IPS-11a (cell line): ENCODE measurements around the gene WFDC10A.
"Not testable (repeated sequence)": the region's sequence is repeated elsewhere in the genome, so short reads cannot be mapped to it uniquely, and the experiment has no call there.

ENCODE experiments used
- H3K4me3 ChIP-seq: one replicate; pipeline ENCODE4 v1.5.1; 2013; ENCODE audit warnings: low read depth, low read length, control low read depth

WFDC10A gene

DNA sequence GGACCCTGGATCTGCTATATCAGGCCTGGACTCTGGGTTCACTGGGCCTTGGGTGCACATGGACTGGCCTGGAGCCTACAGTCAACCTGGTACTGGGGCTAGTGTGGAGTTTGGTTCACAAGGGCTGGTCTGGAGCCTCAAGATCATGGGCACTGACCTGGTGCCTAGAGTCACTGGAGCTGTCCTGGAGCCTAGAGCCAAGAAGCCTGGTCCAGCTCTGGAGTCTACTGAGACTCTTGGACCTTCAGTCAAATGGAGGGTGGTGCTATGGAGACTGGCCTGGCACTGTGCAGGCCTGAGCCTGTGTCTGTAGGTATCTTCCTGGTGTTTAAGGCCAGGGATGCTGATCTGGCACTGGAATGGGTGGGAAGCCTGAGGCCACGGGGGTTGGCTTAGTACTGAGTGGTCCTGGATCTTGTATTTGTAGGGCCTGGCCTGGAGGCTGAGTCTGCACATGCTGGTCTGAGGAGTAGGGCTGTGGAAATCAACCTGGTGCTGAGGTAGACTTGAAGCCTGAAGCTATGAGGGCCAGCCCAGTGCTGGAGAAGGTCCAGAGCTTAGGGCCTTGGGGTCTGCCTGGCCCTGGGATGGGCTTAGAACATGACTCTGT is 18.0 kb downstream of the WFDC10A start:
- no peak overlapping the region for H3K4me3 ChIP-seq

DNA sequence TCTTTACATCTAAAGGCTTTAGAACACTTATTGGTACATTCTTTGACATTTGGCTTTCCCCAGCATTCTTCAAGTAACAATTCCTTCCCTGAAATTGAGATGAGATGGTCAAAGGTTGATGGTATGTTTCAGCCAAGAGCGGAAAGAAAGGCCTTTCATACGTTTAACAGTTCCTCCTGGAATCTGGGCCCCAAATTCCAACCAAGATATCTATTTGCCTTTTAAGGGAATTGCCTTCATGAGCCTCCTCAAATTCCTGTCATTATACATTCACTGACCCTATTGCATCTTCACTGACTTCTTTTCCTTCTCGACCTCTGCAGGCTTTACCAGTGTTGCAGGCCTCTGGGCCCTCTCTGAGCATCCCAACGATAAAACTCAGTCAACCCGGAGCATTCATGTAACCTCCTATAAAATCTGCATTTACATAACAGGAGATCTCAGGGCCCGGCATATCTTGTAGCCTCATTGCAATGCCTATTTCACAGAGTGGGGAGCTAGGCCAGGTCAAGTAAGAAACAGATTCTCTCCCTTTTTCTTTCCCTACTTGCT is 19.8 kb downstream of the WFDC10A start:
- no peak overlapping the region for H3K4me3 ChIP-seq

DNA sequence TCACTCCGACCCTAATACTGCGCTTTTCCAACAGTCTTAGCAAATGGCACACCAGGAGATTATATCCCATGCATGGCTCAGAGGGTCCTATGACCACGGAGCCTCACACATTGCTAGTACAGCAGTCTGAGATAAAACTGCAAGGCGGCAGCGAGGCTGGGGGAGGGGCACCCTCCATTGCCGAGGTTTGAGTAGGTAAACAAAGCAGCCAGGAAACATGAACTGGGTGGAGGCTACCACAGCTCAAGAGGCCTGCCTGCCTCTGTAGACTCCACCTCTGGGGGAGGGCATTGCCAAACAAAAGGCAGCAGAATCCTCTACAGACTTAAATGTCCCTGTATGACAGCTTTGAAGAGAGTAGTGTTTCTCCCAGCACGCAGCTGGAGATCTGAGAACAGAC is 22.2 kb downstream of the WFDC10A start:
- H3K4me3 ChIP-seq = not testable (repeated sequence)

DNA sequence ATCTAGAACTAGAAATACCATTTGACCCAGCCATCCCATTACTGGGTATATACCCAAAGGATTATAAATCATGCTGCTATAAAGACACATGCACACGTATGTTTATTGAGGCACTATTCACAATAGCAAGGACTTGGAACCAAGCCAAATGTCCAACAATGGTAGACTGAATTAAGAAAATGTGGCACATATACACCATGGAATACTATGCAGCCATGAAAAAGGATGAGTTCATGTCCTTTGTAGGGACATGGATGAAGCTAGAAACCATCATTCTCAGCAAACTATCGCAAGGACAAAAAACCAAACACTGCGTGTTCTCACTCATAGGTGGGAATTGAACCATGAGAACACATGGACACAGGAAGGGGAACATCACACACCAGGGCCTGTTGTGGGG is 27.5 kb downstream of the WFDC10A start:
- not testable (repeated sequence) for H3K4me3 ChIP-seq

DNA sequence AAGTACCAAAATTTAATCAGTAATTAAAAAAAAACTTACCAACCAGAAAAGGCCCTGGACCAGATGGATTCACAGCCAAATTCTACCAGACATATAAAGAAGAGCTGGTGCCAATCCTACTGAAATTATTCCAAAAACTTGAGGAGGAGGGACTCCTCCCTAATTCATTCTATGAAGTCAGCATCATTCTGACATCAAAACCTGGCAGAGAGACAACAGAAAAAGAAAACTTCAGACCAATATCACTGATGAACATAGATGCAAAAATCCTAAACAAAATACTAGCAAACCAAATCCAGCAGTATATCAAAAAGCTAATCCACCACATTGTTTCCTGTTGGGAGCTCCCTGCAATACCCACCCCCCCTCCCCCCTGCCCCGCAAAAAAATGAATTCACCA is 40.6 kb downstream of the WFDC10A start, which contains the start of gene WFDC11:
Gene WFDC11, minus strand, starts transcription at position 101 of the 400 bp plus-strand sequence. CDS start 19,639 bp downstream, outside the sequence.
- H3K4me3 ChIP-seq = no peak within 1 kb of the TSS

DNA sequence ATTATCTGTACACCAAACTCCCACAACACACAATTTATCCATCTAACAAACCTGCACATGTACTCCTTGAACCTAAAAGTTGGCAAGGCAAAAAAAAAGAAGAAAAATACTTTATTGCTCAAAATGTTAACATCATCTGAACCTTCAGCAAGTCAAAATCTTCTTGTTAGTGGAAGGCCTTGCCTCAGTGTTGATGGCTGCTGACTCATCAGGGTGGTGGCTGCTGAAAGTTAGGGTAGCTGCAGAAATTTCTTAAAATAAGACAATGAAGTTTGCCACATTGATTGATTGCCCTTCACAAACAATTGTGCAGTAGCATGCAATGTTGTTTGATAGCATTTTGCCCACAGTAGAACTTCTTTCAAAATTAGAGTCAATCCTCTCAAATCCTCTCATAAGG is 43.2 kb downstream of the WFDC10A start:
- H3K4me3 ChIP-seq = no peak overlapping the region

DNA sequence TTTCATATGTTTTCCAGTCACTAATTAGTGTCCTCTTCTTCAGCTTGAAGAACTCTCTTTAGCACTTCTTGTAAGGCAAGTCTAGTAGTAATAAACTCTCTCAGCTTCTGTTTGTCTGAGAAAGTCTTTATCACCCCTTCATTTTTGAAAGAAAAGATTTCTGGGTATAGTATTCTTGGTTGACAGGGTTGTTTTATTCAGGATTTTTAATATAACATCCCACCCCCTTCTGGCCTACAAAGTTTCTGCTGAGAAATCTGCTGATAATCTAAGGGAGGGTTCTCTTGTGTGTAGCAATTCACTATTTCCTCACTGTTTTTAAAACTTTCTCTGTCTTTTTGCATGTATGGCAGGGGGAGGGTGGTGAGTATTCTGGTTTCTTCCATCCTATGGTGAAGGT is 50.1 kb downstream of the WFDC10A start:
- no peak overlapping the region for H3K4me3 ChIP-seq
